Uterus (tissue), 4 donors: ENCODE results near the gene PRR9. TPM values are rescaled to one million over a fixed set of nuclear protein-coding genes. Genes with fewer than 3 reads are reported as not detected.

Experiments
- DNase-seq, 2 donors: peaks; one replicate each; pipeline ENCODE4 v3.0.0-alpha.2; 2019 to 2020
- H3K27ac ChIP-seq, 2 donors: fragments of 200-600 bp; sonication (generic); 1 replicate in 1 of 2; 2 replicates in 1 of 2; pipeline ENCODE4 v1.5.1; 2016 to 2018
- H3K27me3 ChIP-seq, 2 donors: fragments of 200-600 bp; sonication (generic); one replicate each; pipeline ENCODE4 v1.5.1; 2018 to 2019; ENCODE audit warnings: control low read depth in 1 of 2
- H3K36me3 ChIP-seq, 2 donors: fragments of 200-600 bp; sonication (generic); one replicate each; pipeline ENCODE4 v1.5.1; 2019; ENCODE audit warnings: control low read depth in 1 of 2
- H3K4me1 ChIP-seq, 2 donors: fragments of 200-600 bp; sonication (generic); one replicate each; pipeline ENCODE4 v1.5.1; 2018 to 2019; ENCODE audit warnings: control low read depth in 1 of 2
- H3K4me3 ChIP-seq, 2 donors: fragments of 200-600 bp; sonication (generic); 1 replicate in 1 of 2; 2 replicates in 1 of 2; pipeline ENCODE4 v1.5.1; 2018 to 2019; ENCODE audit warnings: mild to moderate bottlenecking in 1 of 2
- H3K9me3 ChIP-seq, 2 donors: fragments of 200-600 bp; sonication (generic); one replicate each; pipeline ENCODE4 v1.5.1; 2019; ENCODE audit warnings: control low read depth in 1 of 2
- POLR2A ChIP-seq, 2 donors: fragments of 450-650 bp; IDR thresholded peaks; one replicate each; pipeline ENCODE4 v1.6.1; 2016; ENCODE audit warnings: antibody characterized with exemption in 2 of 2, mild to moderate bottlenecking in 1 of 2, moderate library complexity in 1 of 2
- intact Hi-C: fragments of 100-400 bp; cut with DNase I; formaldehyde crosslinking; loops from one replicate; pipeline ENCODE4 v1.15.1; 2023; ENCODE audit warnings: low total_unique reads
- total RNA-seq, 4 donors: library from RNA; depleted of rRNA in 3 of 4; stranded (reverse); fragments of >200 nt in 3 of 4; gene quantifications; one replicate each; pipeline versions ENCODE4 v1.1.0 to v1.2.4, GENCODE V29; 2014 to 2023
- TF ChIP-seq, protein P1 (sequence below), 4 experiments: fragments of 200-600 bp in 2 of 4; fragments of 450-650 bp in 2 of 4; sonication (generic) in 2 of 4; IDR thresholded peaks; one replicate each; pipeline ENCODE4 v1.5.1; 2016 to 2019; ENCODE audit warnings: antibody characterized with exemption in 4 of 4, mild to moderate bottlenecking in 2 of 4, moderate library complexity in 1 of 4
- donor health status: DM: yes; HTN: yes; CAD: no.

PRR9 gene
- total RNA-seq, 4 donors from 2014 or later = not detected

DNA sequence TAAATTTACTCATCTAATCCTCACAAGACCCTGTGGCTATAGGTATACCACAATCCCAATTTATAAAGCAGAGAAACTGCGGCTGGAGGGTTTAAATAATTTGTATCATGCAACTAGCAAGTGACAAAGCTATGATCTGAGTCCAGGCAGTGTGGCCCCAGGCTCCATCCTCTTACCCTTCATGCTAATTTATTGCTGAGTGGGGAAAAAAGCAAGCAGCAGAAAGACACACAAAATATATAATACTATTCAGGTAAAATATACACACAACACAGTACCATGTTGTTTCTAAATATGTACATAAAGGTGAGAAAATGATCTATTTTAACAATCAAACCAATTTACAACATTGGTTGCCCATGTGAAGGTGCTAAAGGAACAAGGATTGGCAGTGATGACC is 24.8 kb downstream of the PRR9 start:
- Histone ChIP-seq H3K36me3 (no peaks in the 10 kb centered on the region), H3K27me3 (no peaks in the 10 kb centered on the region), H3K9me3 (no peaks in the 10 kb centered on the region), H3K4me3 (no peak overlapping the region), H3K27ac (no peak overlapping the region), H3K4me1 (no peaks in the 10 kb centered on the region)
- intact Hi-C loops = no loop called here
- no peak for TF ChIP-seq POLR2A (IDR thresholded peaks at IDR 0.05)
- TF ChIP-seq, protein P1, sequence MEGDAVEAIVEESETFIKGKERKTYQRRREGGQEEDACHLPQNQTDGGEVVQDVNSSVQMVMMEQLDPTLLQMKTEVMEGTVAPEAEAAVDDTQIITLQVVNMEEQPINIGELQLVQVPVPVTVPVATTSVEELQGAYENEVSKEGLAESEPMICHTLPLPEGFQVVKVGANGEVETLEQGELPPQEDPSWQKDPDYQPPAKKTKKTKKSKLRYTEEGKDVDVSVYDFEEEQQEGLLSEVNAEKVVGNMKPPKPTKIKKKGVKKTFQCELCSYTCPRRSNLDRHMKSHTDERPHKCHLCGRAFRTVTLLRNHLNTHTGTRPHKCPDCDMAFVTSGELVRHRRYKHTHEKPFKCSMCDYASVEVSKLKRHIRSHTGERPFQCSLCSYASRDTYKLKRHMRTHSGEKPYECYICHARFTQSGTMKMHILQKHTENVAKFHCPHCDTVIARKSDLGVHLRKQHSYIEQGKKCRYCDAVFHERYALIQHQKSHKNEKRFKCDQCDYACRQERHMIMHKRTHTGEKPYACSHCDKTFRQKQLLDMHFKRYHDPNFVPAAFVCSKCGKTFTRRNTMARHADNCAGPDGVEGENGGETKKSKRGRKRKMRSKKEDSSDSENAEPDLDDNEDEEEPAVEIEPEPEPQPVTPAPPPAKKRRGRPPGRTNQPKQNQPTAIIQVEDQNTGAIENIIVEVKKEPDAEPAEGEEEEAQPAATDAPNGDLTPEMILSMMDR (IDR thresholded peaks at IDR 0.05) = no peak
- no peak for DNase-seq

DNA sequence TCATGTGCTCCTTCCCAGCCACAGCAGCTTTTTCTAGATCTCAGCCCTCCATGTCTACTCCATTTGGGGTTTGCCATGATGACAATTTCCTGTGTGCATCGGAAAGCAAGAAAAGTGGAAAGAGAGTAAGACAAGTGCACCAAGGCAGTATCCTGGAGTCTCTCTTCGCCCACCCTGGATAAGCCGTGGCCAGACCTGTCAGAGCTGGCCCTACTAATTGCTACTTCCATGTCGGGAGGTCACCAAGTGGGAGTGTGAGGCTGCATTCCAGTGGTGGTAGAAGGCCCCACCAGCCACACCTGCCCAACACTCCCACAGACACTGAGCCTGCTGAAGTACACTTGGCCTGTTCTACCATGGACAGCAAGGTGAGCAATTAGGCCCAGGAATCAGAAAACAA is 28.1 kb downstream of the PRR9 start:
- TF ChIP-seq, protein P1 (IDR thresholded peaks at IDR 0.05) = no peak
- no peak for TF ChIP-seq POLR2A (IDR thresholded peaks at IDR 0.05)
- H3K27ac ChIP-seq = no peak overlapping the region
- no peak overlapping the region for H3K4me3 ChIP-seq
- intact Hi-C loops = no loop called here
- H3K4me1 ChIP-seq = no peaks in the 10 kb centered on the region
- no peaks in the 10 kb centered on the region for H3K9me3 ChIP-seq
- H3K27me3 ChIP-seq = no peaks in the 10 kb centered on the region
- no peak for DNase-seq
- no peaks in the 10 kb centered on the region for H3K36me3 ChIP-seq

DNA sequence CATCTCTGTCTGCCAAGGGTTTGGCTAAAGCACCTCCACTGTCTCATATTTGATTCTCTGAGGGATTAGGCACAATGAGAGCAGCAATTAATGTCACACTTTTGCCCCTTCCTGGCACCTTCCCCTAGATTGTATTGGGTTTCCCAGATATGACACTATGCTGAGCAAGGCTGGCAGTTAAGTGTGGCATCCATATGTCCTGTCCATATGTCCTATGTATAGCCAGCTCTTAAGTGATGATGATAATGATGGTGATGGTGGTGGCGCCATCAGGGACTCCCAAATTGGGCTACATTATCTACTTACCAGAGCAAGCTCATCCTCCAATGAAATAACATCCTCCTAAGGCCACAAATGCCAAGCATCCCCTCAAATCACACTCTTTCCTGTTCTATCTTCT is 28.6 kb downstream of the PRR9 start:
- Histone ChIP-seq H3K9me3 (no peaks in the 10 kb centered on the region), H3K36me3 (no peaks in the 10 kb centered on the region), H3K27ac (no peak overlapping the region), H3K4me3 (no peak overlapping the region), H3K27me3 (no peaks in the 10 kb centered on the region), H3K4me1 (no peaks in the 10 kb centered on the region)
- intact Hi-C loops = no loop called here
- no peak for TF ChIP-seq POLR2A (IDR thresholded peaks at IDR 0.05)
- TF ChIP-seq, protein P1 (IDR thresholded peaks at IDR 0.05) = no peak
- DNase-seq = no peak

DNA sequence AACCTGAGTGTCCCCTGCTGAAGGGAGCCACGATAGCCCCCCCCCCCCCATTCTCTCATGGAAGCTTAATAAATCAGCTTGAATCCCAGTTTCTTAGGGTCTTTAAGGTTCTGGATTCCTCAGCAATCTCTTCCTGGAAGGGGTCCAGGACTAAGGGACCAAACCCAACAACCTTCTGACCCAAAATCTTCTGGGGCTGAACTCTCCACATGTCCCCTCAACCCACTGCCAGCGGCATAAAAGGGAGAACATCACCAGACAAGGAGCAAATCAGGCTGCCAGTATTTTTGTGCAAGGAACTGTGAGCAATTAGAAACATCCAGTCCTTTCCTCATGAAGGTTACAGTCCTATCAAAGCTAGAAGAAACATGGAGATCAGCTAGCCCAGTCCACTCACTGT is 29.4 kb downstream of the PRR9 start:
- no peaks in the 10 kb centered on the region for H3K9me3 ChIP-seq
- H3K27ac ChIP-seq = no peak overlapping the region
- no peaks in the 10 kb centered on the region for H3K27me3 ChIP-seq
- H3K4me1 ChIP-seq = no peaks in the 10 kb centered on the region
- H3K4me3 ChIP-seq = no peak overlapping the region
- no peak for DNase-seq
- TF ChIP-seq POLR2A (IDR thresholded peaks at IDR 0.05) = no peak
- TF ChIP-seq, protein P1 (IDR thresholded peaks at IDR 0.05) = no peak
- H3K36me3 ChIP-seq = no peaks in the 10 kb centered on the region
- intact Hi-C loops = no loop called here

DNA sequence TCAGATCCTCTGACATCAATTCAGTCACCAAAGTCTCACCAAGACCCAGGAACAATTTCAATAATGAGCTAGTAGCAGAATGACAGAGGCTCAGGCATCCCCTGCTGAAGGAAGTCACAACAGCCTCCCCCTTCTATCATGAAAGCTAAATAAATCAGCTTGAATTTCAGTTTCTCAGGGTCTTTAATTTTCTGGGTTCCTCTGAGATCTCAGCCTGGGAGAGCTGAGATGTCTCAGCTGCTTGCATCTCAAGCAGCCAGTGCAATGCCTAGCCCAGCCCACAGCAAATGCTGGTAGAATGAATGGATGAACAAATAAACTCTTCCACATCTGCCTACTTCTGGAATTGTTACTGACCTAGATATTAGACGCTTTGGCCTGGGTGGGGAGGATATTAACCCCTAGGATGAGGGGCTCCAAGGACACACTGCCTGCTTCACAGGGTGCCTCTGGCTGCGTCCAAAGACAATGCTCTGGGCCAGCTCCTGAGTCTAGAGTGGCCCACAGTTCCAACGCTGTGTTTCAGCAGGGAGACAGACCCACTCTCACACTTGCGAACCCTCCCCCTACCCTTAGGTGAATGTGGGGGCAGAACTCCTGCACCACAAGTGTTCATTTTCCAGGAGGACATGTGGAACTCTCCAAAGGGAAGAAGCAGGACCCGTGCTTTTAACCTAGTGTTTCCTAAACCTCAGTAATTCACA is 30.9 kb downstream of the PRR9 start:
- Histone ChIP-seq H3K27ac (no peak overlapping the region), H3K4me1 (no peaks in the 10 kb centered on the region), H3K27me3 (no peaks in the 10 kb centered on the region), H3K9me3 (no peaks in the 10 kb centered on the region), H3K36me3 (no peaks in the 10 kb centered on the region), H3K4me3 (no peak overlapping the region)
- DNase-seq = no peak
- intact Hi-C loops = no loop called here
- TF ChIP-seq POLR2A (IDR thresholded peaks at IDR 0.05) = no peak
- TF ChIP-seq, protein P1 (IDR thresholded peaks at IDR 0.05) = no peak
